HG02763 (cell line): Measurements from ENCODE around the gene FAM217A.

Experiments used
- ATAC-seq: cut with Tn5 transposase; IDR thresholded peaks from one replicate; pipeline ENCODE4 v1.9.1; 2021; ENCODE audit warnings: mild to moderate bottlenecking, moderate library complexity; ENCODE audit not compliant: unreplicated experiment

The FAM217A gene

GRCh38 chr6:4023240-4023639 lies 55.7 kb downstream of the FAM217A start:
- ATAC-seq, result no peak

- ATAC-seq, result no peak
Observed at GRCh38 chr6:4021854-4022695, 56.9 kb downstream of the FAM217A start.

DNA sequence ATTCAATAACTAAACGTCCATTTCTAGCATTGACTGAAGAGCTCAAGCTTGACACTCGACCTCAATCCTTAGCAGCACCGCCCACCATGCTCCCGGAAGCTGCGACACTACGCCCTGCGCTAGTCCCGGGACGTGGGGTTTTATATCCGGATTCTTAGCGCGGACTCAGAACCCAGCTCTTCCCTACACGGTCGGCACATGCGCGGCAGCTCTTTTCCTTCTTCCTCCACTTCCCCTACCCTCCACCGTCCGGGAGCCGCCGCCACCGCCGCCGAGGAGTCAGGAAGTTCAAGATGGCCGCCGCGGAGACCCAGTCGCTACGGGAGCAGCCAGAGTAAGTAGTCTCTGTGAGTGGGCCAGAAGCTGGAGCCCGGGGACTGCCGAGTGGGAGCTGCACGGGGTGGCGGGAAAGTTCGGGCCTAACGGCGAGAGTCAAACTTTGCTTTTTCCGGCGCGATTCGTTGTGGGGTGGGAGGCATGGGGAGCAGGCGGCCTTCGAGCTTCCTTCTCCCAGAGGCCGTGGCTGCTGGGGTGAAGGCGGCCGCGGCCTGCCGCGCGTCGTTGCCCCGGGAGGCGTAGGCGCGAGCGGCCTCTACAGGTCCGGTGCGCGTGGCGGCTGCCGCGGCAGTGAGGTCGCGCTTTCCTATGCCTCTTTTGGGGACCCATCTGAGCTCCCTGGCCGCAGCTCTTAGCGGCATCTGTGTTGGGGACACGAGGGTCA lies 57.6 kb downstream of the FAM217A start:
- ATAC-seq, result peak; percentile 64

- no peak for ATAC-seq
Observed at GRCh38 chr6:4020822-4021132, 58.2 kb downstream of the FAM217A start.

DNA sequence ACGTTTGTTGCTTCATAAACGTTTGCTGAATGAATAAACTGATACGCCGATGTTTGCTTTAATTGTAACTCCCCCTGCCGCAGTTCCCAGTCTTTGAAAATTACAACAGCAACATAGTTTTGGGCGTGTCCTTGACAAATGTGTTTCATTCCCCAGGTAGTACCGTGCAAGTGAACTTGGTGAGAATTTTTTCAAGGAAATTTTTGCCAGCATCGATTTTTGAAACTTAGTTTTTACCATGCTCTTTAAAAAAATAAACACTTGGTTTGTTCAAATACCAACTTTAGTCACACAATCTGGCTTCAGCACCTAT lies 60.1 kb downstream of the FAM217A start:
- no peak for ATAC-seq
